NCI-H146 treated with DMSO at 0.1 percent for 48 hours (cell line): Measurements from ENCODE around the gene CROCC2.

Experiments used
- DNase-seq: peaks from one replicate; lab custom pipeline; 2025; ENCODE audit not compliant: unreplicated experiment; lab: John Stamatoyannopoulos, UW

CROCC2 gene

DNA sequence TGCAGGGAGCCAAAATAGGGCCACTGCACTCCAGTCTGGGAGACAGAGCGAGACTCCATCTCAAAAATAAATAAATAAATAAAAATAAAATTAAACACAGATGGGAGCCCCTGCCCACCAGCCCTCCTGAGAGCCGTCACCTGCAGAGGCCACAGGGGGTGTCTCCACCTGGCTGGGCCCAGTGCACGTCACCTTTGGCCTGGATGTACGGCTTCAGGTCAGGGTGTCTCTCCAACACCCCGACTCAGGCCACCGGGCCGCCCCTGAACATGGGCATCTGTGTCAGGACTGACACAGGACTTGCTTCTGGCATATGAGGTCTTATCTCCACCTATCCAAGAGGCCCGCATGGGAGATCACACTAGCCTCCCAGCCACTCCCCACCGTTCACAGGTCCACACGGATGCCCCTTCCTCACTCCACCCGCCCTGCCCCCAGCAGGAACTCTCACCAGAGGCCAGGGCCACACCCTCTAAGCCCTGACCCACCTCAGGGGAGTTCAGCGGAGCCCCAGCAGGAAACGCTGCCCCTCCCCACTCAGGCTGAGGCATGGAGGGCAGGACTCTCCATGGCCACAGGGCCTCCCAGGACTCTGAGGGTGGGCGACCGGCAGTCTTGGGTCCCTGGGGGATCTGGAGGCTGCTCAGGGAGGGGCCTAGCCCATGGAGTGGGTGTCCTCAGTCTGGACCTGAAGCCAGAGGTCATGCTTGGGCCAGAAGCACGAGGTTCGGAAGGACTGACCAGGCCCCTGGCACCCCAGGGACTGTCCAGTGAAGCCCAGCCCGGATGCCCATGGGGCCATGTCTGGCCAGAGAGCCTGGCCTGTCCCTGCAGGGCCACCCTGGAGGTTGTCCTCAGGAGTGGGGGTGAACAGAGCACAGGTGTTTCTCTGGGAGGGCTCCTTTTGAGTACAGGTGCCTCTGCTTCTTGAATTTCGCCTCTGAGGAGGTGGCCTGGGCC lies 1.6 kb upstream of the CROCC2 start:
- no peak for DNase-seq

DNA sequence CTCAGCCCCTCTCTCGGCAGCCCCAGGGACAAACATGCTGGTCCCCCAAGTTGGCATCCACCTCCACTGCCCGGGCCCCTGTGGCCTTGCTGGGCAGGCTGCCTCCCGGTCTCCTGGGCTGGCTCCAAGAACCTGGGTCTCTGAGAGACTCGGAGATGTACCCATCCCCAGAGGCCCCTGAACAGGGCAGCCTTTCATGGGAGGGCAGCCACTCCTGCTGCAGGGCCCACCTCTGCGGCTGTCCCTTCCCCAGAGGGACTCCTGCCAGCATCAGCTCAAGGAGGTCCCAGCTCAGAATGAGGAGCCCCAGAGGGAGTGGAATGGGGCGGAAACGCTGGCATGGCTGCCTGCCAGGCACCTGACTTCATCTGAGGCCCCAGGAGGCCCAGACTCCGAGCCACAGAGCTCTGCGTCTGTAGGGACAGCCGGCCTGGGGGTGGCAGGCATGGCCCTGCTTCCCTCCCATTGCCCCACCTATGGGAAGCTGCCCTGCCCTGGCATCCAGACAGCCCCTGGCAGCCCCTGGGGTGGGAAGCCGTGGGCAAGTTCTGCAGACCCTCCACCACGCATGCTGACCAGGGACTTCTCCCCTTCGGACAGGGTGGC lies 857 bp upstream of the CROCC2 start:
- DNase-seq: no peak

DNA sequence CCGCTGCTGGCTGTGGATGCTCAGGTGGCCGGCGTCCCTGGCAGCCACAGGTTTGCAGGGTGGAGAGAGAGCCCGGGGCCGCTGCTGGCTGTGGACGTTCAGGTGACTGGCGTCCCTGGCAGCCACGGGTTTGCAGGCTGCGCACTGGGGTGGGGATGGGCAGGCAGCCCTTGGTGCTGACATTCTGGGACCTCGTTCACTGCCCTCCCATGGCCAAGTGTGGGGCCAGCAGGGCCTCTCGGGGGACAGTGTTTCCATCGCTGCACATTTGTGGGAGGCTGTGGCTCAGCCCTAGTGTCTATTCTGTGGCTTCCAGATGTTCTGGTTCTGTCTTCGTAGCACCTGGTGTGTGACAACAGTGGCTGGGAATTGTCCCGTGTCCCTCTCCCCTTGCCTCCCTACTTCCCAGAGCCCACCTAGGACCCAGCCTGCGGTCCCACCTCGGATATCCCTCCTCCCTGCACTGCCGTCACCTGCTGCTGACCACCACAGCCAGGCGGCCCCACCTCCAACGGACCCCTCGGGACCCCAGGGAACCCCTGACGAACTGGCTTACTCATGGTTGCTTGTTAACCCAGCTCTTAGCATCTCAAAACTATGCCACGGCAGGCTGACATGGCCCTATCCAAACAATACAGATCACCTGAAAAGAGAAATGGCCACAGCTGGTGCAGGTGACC lies 915 bp downstream of the CROCC2 start:
- DNase-seq: no peak

DNA sequence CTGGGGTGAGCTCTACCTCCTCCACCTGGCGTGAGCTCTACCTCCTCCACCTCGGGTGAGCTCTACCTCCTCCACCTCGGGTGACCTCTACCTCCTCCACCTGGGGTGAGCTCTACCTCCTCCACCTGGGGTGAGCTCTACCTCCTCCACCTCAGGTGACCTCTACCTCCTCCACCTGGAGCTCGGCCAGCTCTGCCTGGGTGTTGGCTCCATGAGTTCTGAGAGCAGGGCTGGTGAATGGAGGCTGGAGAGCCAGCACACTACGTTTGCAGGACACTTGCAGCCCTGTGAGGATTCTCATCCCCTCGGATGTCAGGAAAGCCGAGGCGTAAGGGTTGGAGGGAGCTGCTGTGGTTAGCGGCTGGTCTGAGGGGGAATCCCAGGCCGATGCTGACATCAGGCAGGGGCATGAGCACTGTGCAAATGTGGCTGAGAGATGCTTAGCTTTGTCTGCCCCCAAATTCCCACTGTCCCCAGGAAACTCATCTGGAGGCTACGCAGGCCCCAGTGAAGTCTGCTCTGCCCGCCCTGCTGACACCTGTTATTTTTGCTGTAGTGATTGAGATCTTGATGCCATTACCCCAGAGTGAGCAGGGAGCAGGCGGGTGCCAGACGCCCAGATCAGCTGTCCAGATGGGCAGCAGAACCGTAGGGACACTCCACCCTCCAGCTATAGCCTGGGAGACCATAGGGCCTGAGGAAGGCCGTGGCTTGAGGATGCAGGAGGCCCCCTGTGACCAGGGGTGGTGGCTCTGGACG lies 3.3 kb downstream of the CROCC2 start:
- no peak for DNase-seq

DNA sequence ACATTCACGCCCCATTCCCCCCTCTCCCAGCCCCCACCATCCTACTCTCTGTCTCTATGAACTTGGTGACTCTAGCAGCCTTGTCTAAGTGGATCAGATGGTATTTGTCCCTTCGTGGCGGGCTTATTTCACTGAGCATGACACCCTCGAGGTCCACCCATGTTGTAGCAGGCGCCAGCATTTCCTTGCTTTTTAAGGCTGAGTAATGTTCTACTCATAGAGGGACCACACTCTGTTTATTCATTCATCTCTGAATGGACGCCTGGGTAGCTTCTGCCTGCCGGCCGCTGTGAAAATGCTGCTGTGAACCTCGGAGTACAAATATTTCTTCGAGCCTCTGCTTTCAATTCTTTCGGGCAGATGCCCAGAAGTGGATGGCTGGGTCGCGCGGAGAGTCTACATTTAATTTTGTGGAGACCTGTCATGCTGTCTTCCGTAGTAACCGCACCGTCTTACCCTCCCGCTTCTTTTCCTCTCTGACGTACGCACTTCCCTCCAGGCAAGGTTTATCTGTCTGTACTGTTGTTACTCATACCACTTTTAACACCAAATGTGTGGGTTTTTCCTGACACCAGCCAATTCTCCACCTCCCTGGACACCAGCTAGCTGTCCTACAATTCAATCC lies 5.6 kb downstream of the CROCC2 start:
- no peak for DNase-seq

DNA sequence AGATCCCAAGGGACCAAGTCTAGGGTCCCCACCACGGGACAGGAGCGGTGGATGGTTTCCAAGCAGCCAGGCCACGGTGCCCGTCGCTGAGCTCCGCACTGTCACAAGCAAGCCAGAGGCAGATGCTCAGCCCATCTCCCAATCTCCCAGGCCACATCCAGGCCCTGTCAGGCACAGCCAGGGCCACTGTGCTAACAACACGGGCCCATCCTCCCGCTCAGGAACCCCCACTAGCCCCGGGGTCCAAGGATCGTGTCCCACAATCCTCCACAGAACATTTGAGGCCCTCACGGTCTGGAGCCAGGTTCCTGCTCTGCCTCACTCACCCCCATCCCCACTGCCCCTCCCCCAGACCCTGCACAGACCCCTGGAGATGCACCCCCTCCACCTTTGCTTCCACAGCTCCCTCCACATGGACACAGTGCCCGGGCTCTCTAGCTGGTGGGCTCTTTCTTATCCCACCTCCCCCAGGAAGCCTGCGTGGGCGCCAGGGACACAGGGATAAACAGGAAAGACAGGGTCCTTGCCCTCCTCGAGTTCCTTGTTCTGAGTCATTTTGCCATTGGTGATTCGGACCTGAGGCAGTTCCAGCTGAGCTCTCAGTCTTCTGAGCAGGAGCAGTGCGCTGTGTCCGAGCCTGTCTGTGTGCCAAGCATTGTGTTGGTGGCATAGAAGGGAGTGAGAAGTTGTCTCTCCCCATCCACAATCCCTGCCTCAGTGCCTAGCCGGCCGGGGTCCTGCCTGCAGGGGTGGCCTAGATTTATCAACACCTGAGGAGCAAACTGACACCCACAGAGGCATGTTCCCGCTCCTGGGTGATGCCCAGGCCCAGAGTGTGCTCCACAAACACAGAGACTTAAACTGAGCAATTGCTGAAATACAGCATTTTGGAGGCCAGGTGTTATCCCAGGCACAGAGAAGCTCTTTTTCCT lies 7.0 kb downstream of the CROCC2 start:
- DNase-seq: no peak

DNA sequence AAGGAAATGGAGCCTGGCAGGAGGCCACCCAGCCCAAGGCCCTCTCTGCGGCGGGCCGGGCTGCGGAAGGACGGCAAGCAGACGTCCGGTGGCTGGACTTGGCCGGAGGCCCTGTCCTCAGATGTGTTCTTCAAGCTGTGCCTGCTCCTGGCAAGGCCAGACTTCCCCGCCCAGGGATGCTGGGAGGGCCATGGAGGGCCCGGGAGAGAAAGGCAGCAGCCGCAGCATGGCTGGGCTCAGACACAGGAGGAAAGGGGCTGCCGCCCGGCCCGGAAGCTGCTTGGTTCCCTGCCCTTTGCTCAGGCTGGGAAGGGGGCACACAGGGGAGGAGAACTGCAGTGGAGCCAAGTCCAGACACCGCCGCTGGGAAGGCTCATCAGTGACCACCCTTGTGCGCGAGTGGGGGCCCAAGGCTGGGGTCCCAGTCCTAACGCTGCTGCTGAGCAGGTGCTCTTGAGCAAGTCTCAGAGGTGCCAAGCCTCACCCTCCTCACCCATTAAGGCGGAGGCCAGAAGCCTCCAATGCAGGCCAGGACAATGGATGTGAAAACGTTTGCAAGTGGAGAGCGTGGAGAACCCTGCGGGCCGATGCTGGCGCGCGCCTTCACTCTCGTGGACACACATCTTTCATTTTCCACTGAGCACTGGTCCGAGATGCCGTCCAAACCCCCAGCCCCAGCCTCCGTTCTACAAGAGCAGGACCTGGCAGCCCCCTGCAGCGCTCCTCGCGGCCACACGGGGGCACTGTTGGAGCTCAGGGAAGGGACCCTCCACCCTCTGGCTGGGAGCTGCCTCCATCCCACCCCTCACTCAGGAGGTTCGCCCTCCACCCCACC lies 7.9 kb downstream of the CROCC2 start:
- DNase-seq: peak; percentile 10

DNA sequence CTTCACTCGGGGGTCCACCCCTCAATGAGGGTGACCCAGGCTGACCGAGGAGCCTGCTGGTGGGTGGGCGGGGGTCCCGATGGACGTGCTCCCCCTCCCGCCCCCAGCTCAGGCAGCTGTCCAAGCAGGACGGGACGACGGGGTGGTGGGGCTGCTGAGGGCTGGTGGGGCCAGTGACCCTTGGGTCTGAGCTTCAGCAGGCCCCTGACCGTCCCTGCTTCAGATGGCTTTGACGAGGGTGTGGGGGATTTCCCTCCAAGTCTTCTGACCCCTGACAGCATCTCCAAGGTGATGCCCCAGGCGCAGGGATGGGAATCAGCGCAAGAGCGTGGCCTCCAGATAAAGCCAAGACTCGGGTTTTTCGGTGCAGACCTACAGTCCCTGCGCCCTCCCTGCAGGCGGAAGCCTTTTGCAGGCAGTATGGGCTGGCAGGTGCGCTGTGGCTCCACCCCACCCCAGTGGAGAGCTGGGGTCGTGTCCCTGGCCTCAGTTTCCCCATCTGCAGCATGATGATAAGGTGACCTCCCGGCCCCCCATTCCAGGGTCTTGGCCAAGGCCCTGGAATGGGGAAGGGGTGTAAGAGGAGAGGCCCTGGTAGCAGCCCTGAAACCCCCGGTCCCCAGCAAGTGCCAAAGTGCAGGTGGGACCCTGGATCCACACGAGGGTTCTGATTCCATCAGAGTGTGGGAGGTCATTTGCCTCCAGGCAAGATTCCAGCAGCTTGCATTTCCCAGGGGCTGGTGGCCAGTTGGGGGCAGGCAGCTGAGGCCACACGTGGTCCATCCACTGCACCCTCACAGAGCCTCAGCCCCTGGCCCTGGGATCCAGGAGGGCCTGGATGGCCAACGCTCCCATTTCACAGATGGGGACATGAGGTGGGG lies 8.7 kb downstream of the CROCC2 start:
- DNase-seq: no peak

DNA sequence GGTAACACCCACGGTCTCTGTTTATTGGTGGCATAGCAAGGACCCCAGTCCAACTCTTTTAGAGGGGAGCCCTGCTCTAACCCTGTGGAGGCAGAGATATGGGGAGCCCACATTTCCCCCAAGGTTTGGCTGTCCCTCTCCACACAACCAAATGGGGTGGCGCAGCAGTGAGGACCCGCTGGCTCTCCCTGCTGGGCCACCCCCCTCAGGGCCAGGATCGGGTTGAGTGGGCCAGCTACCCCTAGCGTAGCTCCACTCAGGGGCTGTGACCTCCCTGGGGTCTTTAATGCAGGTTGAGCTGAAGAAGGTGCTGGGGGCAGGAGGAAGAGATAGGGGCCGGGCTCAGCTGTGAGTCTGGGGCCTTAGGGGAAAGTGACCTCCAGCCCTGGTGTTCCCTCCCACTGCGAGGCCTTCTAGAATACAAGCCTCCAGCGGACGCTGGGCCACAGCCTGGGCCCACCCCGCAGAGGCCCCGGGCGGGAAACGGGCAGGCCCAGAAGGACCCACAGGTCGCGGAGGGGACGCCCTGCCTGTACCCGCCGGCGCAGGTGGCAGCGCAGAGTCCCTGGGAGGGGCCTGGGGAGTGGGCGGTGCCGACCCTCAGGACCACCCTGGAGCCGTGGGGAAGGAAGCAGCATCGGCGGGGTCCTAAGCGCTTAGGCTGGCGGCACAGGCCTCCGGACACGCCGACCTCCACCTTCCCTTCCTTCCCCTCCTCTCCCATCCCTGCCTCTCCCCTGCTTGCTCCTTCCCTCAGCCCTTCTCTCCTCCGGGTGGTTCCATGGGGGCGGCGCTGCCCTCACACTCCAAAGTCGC lies 9.6 kb downstream of the CROCC2 start:
- DNase-seq: no peak

DNA sequence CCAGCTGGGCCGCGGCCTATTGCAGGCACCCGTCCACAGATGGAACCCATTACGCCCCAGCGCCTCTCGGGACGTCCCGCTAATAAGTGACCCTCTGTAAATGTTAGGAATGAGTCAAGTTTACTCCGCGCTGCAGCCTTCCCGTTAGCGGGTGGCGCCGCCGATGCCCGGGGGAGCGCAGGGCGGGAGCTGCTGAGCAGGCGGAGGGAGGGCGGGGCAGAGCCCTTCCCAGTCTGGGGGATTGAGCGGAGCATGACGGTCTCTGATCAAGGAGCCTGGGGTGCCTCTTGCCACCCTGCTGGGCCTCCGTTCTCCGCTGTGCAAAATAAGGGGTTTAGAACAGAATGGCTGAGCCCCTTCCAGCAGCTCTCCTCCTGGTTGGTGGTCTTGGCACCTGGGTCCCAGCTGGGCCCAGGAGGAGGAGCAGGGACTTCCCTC lies 10.5 kb downstream of the CROCC2 start:
- DNase-seq: no peak

DNA sequence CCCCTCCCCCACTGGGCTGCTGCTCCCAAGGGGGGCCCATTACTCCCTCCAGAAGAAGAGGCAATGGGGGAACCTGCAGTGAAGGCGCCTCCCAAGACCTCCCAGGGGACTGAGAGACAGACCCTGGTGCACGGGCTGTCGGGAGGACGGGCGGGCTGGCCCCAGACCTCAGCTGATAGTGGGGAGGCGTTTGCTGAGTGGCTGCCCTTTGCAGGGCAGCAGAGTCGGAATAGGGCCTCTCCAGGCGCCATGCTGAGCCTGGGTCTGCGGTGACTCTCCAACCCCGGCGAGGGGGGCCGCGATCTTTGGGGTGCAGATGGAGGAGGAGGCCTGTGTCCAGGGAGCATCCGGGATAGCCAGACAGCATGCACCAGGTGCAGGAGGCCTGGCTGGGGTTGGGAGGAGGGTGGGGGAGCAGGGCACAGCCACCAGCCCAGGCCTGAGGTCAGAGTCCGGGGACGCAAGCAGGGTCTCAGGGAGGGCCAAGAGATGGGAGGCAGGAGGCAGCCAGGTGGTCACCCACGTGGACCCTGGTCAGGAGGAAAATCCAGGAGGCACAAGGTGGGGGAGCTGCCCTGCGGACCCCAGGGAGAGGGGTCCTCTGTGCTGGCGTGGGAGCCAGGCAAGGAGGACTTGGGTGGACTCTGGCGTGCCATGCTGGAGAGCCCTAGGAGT lies 11.0 kb downstream of the CROCC2 start:
- DNase-seq: no peak

DNA sequence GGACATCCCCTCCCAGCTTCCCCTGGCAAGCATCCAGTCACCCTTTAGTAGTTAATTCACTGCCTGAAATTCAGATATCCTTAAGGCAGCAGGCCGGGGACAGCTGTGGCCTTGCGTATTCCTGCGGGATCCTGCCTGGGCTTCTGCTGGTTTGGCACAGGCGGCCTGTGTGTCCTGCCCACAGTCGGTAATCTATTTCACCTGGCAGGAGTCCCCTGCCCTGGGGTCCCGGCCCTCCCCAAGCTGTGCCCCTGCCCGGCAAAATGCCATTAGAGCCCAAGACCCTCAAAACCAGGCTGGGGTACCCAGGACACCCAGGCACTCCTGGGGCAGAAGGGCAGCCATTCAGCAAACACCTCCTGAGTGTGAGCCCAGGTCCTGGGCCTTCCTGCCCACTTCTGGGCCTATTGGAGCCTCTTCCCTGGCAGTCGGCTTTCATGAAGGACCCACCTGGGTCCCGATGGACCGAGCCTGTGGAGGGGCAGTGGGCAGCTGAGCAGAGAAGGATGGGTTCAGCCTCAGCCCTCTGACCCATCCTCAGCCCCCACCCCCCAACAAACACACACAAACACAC lies 11.6 kb downstream of the CROCC2 start:
- DNase-seq: no peak

DNA sequence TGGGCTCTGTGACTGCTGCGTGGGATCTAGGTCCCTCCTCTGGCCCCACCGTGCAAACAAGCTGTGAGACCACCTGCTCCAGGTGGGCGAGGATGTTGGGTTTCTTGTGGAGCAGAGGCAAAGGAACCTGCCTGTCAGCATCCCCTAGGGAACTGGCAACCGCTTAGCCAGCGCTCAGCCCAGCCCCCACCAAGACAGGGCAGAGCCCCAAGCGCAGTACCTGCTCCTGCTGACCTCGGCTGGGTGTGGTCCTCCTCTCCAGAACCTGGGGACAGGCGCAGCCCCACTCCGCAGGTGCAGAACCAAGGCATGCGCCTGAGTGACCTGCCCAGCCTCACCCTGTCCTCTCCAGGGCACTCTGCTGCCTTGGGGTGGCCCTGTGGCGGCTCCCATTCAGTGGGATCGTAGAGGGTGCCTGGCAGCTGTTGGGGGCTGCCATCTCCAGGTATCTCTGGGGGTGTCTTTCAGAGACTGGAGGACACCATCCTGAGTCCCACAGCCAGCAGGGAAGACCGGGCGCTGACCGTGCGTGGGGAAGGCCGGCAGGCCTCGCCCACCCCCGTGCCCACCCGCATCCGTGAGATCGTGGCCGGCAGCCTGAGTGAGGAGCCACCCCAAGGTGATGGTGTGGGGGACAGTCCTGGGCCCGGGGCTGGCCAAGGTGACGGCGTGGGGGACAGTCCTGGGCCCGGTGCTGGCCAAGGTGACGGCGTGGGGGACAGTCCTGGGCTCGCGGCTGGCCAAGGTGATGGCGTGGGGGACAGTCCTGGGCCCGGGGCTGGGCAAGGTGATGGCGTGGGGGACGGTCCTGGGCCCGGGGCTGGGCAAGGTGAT lies 12.3 kb downstream of the CROCC2 start:
- DNase-seq: no peak

DNA sequence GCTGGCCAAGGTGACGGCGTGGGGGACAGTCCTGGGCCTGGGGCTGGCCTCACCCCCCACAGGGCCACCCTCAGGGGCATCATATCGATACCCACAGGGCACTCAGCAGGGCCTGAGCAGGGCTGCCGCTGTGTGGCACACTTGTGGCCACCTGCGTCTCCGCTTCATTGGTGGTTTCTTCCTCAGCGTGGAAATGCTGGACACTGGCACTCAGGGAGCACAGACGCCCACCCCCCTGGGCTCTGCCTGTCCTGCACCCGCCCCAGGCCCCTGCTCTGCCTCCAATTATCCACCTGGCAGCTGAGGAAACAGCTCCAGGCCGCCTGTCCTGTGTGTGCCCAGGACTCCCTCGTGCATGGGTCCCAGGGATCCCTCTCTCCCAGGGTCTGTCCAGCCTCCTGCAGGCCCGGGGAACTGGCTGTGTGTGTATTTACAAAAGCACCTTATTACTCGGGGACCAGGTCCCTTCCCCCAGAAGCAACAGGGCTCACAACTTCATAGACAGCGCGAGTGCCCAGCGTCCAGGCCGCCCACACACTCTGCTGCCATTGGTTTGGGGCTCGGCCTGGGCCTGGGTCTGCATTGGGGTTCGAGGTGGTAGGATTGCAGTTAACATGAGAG lies 13.1 kb downstream of the CROCC2 start:
- DNase-seq: no peak
